VCaP (cell line): Measurements from ENCODE around the gene PPM1A.

Source experiments
- H3K27ac ChIP-seq: fragments of 450-650 bp; 2 replicates; pipeline ENCODE4 v1.5.1; 2017
- CTCF ChIP-seq: fragments of 450-650 bp; conservative IDR thresholded peaks from 2 replicates; pipeline ENCODE4 v1.5.1; 2017; ENCODE audit warnings: mild to moderate bottlenecking, moderate library complexity

PPM1A gene

GRCh38 chr14:60323199-60323896, 74.3 kb downstream of the PPM1A start:
- H3K27ac ChIP-seq: no peak overlapping the region
- TF ChIP-seq CTCF: no peak

- no peak overlapping the region for H3K27ac ChIP-seq
- no peak for TF ChIP-seq CTCF
These were observed 75.8 kb downstream of the PPM1A start for GRCh38 chr14:60324837-60325236.

GRCh38 chr14:60326274-60326673, 77.3 kb downstream of the PPM1A start:
- no peak overlapping the region for H3K27ac ChIP-seq
- TF ChIP-seq CTCF: no peak

GRCh38 chr14:60327447-60328331, 78.7 kb downstream of the PPM1A start:
- no peak for TF ChIP-seq CTCF
- H3K27ac ChIP-seq: peak overlapping the region; percentile 34; the same call in 1 of the 2 replicates

- TF ChIP-seq CTCF: no peak
- H3K27ac ChIP-seq: no peak overlapping the region
These were observed 79.6 kb downstream of the PPM1A start for GRCh38 chr14:60328583-60328982.

GRCh38 chr14:60329274-60329673, 80.3 kb downstream of the PPM1A start:
- no peak overlapping the region for H3K27ac ChIP-seq
- no peak for TF ChIP-seq CTCF

GRCh38 chr14:60331201-60332045, 82.4 kb downstream of the PPM1A start:
- TF ChIP-seq CTCF: peak; percentile 56

More at GRCh38 chr14:60331201-60332045, 82.4 kb downstream of the PPM1A start:
- no peak overlapping the region for H3K27ac ChIP-seq
